Neural cell (in vitro differentiated cells): ENCODE results near the gene CD180. TPM values are rescaled to one million over a fixed set of nuclear protein-coding genes. Genes with fewer than 3 reads are reported as not detected.

Source experiments
- H2AFZ ChIP-seq: fragments of 200-600, 300-800 bp; sonication (generic), shearing (Covaris generic); 2 replicates; pipeline ENCODE4 v1.6.0; 2014; ENCODE audit warnings: low read depth, mild to moderate bottlenecking, antibody characterized with exemption, low read length, moderate library complexity
- H3F3A ChIP-seq: fragments of 200-600 bp; shearing (Covaris generic); 2 replicates; pipeline ENCODE4 v1.6.1; 2016; ENCODE audit warnings: mild to moderate bottlenecking, moderate library complexity, mixed read lengths, antibody characterized with exemption, low read length; ENCODE audit not compliant: insufficient read depth, poor library complexity, severe bottlenecking
- H3K27ac ChIP-seq: fragments of 200-600, 300-800 bp; sonication (generic), shearing (Covaris generic); 2 replicates; pipeline ENCODE4 v1.5.1; 2014; ENCODE audit warnings: mild to moderate bottlenecking, low read length, moderate library complexity
- H3K27me3 ChIP-seq: fragments of 300-800, 200-600 bp; sonication (generic), shearing (Covaris generic); 2 replicates; pipeline ENCODE4 v1.6.0; 2014; ENCODE audit warnings: mild to moderate bottlenecking, low read depth, low read length, moderate library complexity; ENCODE audit not compliant: insufficient read depth
- H3K36me3 ChIP-seq: fragments of 300-800, 200-600 bp; sonication (generic), shearing (Covaris generic); 2 replicates; pipeline ENCODE4 v1.5.1; 2014; ENCODE audit warnings: mild to moderate bottlenecking, antibody characterized with exemption, low read length, moderate library complexity; ENCODE audit not compliant: insufficient read depth
- H3K4me2 ChIP-seq: fragments of 300-800, 200-600 bp; sonication (generic), shearing (Covaris generic); 2 replicates; pipeline ENCODE4 v1.6.0; 2014; ENCODE audit warnings: mild to moderate bottlenecking, low read length
- H3K4me3 ChIP-seq: fragments of 300-800, 200-600 bp; sonication (generic), shearing (Covaris generic); 2 replicates; pipeline ENCODE4 v1.5.1; 2014; ENCODE audit warnings: mild to moderate bottlenecking, low read length, moderate library complexity
- H3K79me2 ChIP-seq: fragments of 200-600 bp; shearing (Covaris generic); replicated peaks from 2 replicates; pipeline ENCODE4 v1.6.0; 2014; ENCODE audit warnings: mild to moderate bottlenecking, low read length, moderate library complexity; ENCODE audit not compliant: insufficient read depth
- H3K9ac ChIP-seq: fragments of 300-800, 200-600 bp; sonication (generic), shearing (Covaris generic); 2 replicates; pipeline ENCODE4 v1.6.1; 2016; ENCODE audit warnings: mild to moderate bottlenecking, low read length, mixed read lengths
- H3K9me2 ChIP-seq: fragments of 200-600 bp; shearing (Covaris generic); 2 replicates; pipeline ENCODE4 v1.6.1; 2016; ENCODE audit warnings: mild to moderate bottlenecking, low read length, mixed read lengths; ENCODE audit not compliant: insufficient read depth
- H3K9me3 ChIP-seq: fragments of 200-600, 300-800 bp; sonication (generic), shearing (Covaris generic); 2 replicates; pipeline ENCODE4 v1.6.1; 2016; ENCODE audit warnings: mild to moderate bottlenecking, mixed run types, low read length, moderate library complexity, mixed read lengths
- H4K20me1 ChIP-seq: fragments of 200-600 bp; shearing (Covaris generic); 2 replicates; pipeline ENCODE4 v1.6.1; 2016; ENCODE audit warnings: mild to moderate bottlenecking, mixed run types; ENCODE audit not compliant: insufficient read depth
- CTCF ChIP-seq: fragments of 450-650 bp; IDR thresholded peaks from 2 replicates; pipeline ENCODE4 v1.5.1; 2014; ENCODE audit warnings: antibody characterized with exemption, mild to moderate bottlenecking, moderate library complexity; ENCODE audit not compliant: poor library complexity, severe bottlenecking
- EP300 ChIP-seq: fragments of 450-650 bp; conservative IDR thresholded peaks from 2 replicates; pipeline ENCODE4 v1.6.1; 2014; ENCODE audit warnings: antibody characterized with exemption, mild to moderate bottlenecking, moderate library complexity; ENCODE audit not compliant: poor library complexity, severe bottlenecking
- EZH2 ChIP-seq: fragments of 200-600, 300-800 bp; shearing (Covaris generic), sonication (generic); IDR thresholded peaks from 2 replicates; pipeline ENCODE4 v1.6.1; 2014; ENCODE audit warnings: antibody characterized with exemption, low read length, borderline replicate concordance, mild to moderate bottlenecking; ENCODE audit not compliant: insufficient read depth, poor library complexity, severe bottlenecking
- MXI1 ChIP-seq: fragments of 450-650 bp; conservative IDR thresholded peaks from 2 replicates; pipeline ENCODE4 v1.6.1; 2014; ENCODE audit warnings: antibody characterized with exemption, mild to moderate bottlenecking; ENCODE audit not compliant: poor library complexity, severe bottlenecking
- POLR2AphosphoS5 ChIP-seq: IDR thresholded peaks from 2 replicates; pipeline ENCODE4 v1.6.1; 2012
- RAD21 ChIP-seq: fragments of 450-650 bp; conservative IDR thresholded peaks from 2 replicates; pipeline ENCODE4 v1.6.1; 2014; ENCODE audit warnings: antibody characterized with exemption, mild to moderate bottlenecking, moderate library complexity
- REST ChIP-seq: IDR thresholded peaks from 2 replicates; pipeline ENCODE4 v1.6.1; 2012; ENCODE audit warnings: borderline replicate concordance
- SMC3 ChIP-seq: fragments of 450-650 bp; conservative IDR thresholded peaks from 2 replicates; pipeline ENCODE4 v1.6.1; 2014; ENCODE audit warnings: antibody characterized with exemption, mild to moderate bottlenecking, moderate library complexity; ENCODE audit not compliant: poor library complexity
- TAF1 ChIP-seq: IDR thresholded peaks from 2 replicates; pipeline ENCODE4 v1.6.1; 2012; ENCODE audit warnings: low read depth
- polyA plus RNA-seq: library from polyadenylated mRNA; depleted of rRNA; stranded (reverse); fragments of >200 nt; gene quantifications from 2 replicates; pipeline ENCODE4 v1.2.3, GENCODE V29; 2014

Gene CD180
- polyA plus RNA-seq, 1 donor from 2014 or later, result not detected

GRCh38 chr5:67235399-67236110 is 39.0 kb upstream of the CD180 start:
- no peaks in the 10 kb centered on the region for H3K9me3 ChIP-seq
- H3K79me2 ChIP-seq, result no peaks in the 10 kb centered on the region
- no peaks in the 10 kb centered on the region for H3K36me3 ChIP-seq
- no peaks in the 10 kb centered on the region for H3K9me2 ChIP-seq
- no peak overlapping the region for H2AFZ ChIP-seq
- no peak overlapping the region for H3K9ac ChIP-seq
- H4K20me1 ChIP-seq, result no peaks in the 10 kb centered on the region
- H3K4me3 ChIP-seq, result no peak overlapping the region
- no peak overlapping the region for H3K4me2 ChIP-seq
- no peak overlapping the region for H3K27ac ChIP-seq
- H3F3A ChIP-seq, result no peaks in the 10 kb centered on the region
- H3K27me3 ChIP-seq, result no peaks in the 10 kb centered on the region
- no peak for TF ChIP-seq EP300
- TF ChIP-seq TAF1, result no peak
- TF ChIP-seq EZH2, result no peak
- TF ChIP-seq CTCF, result no peak
- TF ChIP-seq SMC3, result no peak
- no peak for TF ChIP-seq RAD21
- no peak for TF ChIP-seq MXI1
- no peak for TF ChIP-seq REST
- TF ChIP-seq POLR2AphosphoS5, result no peak

GRCh38 chr5:67234671-67235176 is 38.1 kb upstream of the CD180 start:
- Histone ChIP-seq H3K27me3 (no peaks in the 10 kb centered on the region), H3K9me2 (no peaks in the 10 kb centered on the region), H3K9me3 (no peaks in the 10 kb centered on the region), H3K4me3 (no peak overlapping the region), H2AFZ (no peak overlapping the region), H3K4me2 (no peak overlapping the region), H3F3A (no peaks in the 10 kb centered on the region), H4K20me1 (no peaks in the 10 kb centered on the region), H3K79me2 (no peaks in the 10 kb centered on the region), H3K36me3 (no peaks in the 10 kb centered on the region), H3K27ac (no peak overlapping the region), H3K9ac (no peak overlapping the region)
- no peak for TF ChIP-seq CTCF
- TF ChIP-seq EP300, result no peak
- no peak for TF ChIP-seq MXI1
- TF ChIP-seq RAD21, result no peak
- no peak for TF ChIP-seq SMC3
- no peak for TF ChIP-seq POLR2AphosphoS5
- TF ChIP-seq EZH2, result no peak
- no peak for TF ChIP-seq REST
- no peak for TF ChIP-seq TAF1
